Activated T-helper 1 cell treated with Interleukin-2 at 50 U/mL for 16 hours (primary cell): ENCODE results near the gene MAG.

Experiments
- DNase-seq: peaks from one replicate; pipeline ENCODE4 v3.0.0-alpha.2; 2020; ENCODE audit warnings: low read depth

MAG gene

GRCh38 chr19:35318679-35319448 is 26.9 kb downstream of the MAG start:
- DNase-seq, result no peak

DNA sequence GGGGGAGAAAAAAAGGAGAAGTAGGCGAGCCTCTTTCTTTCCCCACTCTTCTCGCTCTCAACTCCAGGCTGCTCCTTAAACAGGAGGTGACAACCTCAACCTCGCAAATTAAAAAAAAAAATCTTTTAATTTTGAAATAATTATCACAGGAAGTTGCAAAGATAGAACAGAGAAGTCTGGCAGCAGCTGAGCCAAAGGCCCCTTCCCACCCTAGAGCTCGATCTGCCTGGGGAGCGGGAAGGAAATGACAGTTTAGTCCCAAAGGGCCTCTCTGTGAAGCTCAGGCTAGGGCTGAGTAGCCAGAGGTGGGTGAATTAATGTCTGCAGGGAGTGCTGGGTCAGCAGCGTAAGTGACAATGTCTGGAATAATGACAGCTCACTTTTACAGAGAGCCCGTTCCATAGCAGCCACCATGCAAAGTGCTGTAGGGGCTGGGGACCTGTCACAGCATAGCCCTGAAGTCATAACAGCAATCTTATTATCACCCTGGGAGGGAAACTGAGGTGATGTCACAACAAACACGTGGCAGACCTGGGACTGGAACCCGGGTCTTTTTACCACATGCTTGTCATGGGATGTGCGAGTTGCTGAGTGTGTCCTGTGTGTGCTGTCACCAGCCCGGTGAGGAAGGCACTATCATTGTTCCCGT is 28.2 kb downstream of the MAG start:
- no peak for DNase-seq

DNA sequence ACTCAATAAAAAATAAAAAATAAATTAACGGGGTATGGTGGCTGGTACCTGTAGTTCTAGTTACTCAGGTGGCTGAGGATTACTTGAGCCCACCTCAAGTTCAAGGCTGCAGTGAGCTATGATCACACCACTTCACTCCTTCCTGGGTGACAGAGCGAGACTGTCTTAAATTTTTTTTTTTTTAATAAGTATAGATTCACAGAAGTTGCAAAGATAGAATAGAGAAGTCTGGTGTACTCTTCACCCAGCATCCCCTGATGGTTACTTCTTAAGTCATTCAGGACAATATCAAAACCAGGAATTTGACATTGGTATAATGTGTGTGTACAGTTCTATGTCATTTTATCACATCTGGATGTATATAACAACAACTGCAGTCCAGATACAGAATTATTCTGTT is 29.3 kb downstream of the MAG start:
- no peak for DNase-seq

- DNase-seq, result no peak
Observed at GRCh38 chr19:35322014-35322413, 30.1 kb downstream of the MAG start.

DNA sequence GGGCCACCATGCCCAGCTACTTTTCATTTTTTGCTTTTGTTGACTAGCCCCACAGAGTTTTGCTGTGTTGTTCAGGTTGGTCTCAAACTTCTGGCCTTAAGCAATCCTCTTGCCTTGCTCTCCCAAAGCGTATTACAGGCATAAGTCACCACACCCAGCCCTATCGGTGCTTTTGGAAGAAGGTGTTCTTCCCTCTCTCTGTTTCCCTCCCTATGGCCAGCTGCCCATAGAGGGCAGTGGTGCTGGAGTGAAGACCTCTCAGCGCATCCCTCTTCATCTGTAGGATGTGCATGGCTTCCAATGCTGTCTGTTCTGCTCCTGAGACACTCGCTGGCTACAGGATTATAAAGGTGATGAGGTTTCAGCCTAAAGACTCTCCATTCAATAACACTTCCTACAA is 35.7 kb downstream of the MAG start:
- DNase-seq, result no peak

DNA sequence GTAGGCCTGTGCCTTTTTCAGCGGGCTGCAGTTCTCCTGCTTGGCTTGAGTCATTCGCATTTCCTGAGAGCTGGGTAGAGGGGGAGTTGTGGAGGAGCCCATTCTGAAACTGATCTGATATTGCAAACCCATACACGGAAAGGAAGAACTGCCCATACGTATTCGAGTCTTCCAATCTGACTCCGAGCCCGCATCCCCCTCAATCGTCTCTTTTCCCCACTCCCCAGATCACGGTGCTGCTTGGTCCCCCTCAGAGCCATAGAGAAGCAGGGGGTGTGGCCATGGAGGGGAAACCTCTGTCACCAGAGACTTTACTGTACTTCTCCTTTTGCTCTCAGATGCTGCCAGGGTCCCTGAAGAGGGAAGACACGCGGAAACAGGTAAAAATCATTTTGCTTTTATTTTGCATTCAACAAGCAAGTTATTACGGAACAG is 36.9 kb downstream of the MAG start, which contains the start of gene CD22:
TSS of gene CD22 (plus strand) at position 337 of the 435 bp plus-strand sequence. CDS start 2,854 bp downstream, outside the sequence.
- DNase-seq, result no peak

GRCh38 chr19:35329323-35329722 is 37.4 kb downstream of the MAG start:
- DNase-seq, result no peak

- no peak for DNase-seq
Observed at GRCh38 chr19:35330475-35330874, 38.5 kb downstream of the MAG start.

- no peak for DNase-seq
Observed at GRCh38 chr19:35331551-35332214, 39.7 kb downstream of the MAG start.

DNA sequence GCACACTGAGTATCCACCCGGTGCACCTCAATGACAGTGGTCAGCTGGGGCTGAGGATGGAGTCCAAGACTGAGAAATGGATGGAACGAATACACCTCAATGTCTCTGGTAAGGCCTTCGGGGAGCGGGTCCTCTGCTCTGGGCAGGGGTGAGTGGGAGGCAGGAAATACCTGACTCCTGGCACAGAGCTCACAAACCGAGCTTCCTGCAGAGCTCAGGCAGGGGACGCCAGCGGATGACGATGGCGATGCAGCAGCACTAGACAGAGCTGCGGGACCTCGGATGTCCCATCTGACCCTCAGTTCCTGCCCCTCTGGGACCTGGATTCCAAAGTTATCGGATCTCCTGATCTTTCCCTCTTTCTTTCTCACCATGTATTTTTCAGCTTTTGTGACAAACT is 40.9 kb downstream of the MAG start:
- DNase-seq, result no peak

DNA sequence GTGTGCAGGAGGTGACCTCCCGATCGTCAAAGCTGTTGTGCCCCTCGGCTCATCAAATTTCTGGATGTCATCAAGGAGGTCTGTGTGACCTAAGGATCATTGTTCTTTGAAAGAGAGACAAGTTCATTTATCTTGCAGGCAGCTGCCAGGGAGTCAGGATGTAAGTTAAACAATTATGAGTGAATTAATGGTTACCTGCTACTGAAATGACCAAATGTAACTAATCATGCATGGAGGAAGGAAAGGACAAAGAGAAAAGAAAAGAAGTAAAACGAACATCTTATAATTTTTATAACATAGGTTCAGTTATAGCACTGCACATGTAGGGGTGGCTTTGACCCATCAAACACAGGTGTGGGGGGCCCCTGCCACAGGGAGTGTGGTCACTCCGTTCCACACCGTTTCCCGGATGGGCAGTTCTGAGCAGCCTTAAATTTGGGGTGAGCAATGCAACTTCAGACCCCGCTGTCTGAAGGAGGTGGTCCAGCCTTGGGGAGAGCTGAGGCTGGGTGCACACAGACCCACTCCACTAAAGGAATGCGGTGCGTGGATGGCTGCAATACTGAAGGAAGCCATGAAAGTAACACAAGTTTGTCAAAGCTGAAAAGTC is 42.3 kb downstream of the MAG start:
- DNase-seq, result no peak

DNA sequence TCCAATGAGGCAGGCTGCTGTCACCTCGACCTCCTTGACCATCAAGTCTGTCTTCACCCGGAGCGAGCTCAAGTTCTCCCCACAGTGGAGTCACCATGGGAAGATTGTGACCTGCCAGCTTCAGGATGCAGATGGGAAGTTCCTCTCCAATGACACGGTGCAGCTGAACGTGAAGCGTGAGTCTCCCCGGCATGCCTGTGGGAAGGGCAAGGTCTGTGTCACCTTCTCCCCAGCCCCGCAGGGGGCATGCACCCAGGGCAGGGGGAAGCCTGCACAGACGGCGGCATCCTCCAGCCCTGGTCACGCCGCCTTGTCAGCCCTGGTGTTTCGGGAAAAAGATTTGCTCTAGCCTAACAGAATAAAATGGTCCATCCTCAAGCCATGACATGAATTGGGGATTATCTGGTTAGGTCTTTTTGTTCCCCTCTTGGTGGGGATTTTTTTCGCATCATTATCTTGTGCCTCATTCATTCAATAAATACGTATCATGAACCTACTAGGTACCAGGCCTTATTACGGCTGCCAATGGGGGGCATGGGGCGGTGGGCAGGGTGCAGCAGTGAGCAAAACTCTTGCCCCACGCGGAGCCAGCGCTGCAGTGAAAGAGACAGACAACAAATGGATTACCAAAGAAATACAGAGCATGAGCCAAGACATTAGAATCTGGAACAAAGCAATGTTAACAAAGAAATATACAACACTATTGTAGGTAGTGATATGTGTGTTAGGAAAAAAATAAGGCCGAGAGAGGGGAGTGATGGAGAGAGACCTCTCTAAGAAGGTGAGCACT is 44.4 kb downstream of the MAG start:
- DNase-seq, result no peak

DNA sequence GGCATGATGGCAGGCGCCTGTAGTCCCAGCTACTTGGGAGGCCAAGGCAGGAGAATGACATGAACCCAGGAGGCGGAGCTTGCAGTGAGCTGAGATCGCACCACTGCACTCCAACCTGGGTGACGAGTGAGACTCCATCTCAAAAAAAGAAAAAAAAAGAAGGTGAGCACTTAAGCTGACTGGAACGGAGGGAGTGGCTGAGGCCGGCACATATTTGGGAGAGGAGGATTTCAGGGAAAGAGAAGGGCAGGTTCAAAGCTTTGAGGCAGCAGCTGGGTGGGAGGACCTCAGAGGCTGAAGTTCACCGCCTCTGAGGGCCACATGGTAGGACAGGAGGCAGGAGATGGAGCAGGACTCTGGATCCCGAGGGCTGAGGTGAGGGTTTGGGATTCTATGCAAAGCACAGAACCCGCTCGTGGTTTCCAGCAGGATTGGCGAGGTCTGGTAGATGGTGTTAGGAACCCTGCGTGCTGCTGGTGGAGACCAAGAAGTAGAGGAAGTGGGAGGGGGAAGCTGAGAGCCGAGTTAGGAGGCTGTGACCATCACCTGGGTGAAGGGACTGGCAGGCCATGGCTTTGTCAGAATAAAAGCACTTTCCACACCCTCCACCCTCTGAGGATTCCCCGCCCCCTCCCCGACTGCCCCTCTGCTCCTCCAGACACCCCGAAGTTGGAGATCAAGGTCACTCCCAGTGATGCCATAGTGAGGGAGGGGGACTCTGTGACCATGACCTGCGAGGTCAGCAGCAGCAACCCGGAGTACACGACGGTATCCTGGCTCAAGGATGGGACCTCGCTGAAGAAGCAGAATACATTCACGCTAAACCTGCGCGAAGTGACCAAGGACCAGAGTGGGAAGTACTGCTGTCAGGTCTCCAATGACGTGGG is 45.4 kb downstream of the MAG start:
- DNase-seq, result no peak

DNA sequence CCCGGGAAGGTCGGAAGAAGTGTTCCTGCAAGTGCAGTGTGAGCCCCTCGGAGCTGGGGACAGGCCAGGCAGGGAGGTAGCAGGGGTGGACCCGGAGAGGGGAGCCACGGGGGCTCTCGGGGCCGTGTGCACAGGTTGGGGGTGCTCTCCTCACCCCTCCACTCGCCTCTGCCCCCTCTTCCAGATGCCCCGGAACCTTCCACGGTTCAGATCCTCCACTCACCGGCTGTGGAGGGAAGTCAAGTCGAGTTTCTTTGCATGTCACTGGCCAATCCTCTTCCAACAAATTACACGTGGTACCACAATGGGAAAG is 46.0 kb downstream of the MAG start:
- no peak for DNase-seq

GRCh38 chr19:35340431-35340830 is 48.5 kb downstream of the MAG start:
- DNase-seq, result no peak

GRCh38 chr19:35341006-35341405 is 49.0 kb downstream of the MAG start:
- DNase-seq, result no peak

DNA sequence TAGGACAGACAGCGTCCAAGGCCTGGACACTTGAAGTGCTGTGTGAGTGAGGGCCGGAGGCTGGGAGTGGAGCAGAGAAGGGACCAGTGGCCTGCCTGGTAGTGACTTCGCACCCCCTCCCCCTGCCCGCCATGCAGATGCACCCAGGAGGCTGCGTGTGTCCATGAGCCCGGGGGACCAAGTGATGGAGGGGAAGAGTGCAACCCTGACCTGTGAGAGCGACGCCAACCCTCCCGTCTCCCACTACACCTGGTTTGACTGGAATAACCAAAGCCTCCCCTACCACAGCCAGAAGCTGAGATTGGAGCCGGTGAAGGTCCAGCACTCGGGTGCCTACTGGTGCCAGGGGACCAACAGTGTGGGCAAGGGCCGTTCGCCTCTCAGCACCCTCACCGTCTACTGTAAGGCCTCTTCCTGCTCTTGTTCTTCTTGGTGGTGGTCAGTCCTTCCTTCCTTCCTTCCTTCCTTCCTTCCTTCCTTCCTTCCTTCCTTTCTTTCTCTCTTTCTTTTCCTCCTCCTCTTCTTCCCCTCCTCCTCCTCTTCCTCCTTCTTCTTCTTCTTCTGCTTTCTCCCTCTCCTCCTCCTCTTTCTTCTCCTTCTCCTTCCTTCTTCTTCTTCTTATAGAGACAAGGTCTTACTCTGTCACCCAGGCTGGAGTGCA is 49.7 kb downstream of the MAG start:
- DNase-seq, result no peak

DNA sequence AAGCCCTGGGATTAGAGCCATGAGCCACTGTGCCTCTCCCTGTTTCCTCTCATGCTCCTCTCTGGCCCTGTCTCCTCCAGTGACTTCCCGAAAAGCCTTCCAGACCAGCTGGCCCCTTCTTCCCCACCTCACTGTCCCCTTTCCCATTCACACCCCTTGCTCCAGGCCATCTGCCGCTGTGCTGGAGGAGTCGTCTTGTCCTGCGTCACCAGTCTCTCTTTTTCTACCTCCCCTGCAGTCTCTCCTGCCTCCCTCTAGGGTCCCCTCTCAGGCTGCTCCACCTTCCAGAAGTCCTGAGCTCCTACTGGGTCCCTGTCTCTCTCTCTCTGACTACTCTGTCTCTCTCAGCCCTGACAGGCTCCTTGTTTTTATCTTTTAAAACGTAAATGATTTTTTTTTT is 50.5 kb downstream of the MAG start:
- no peak for DNase-seq

DNA sequence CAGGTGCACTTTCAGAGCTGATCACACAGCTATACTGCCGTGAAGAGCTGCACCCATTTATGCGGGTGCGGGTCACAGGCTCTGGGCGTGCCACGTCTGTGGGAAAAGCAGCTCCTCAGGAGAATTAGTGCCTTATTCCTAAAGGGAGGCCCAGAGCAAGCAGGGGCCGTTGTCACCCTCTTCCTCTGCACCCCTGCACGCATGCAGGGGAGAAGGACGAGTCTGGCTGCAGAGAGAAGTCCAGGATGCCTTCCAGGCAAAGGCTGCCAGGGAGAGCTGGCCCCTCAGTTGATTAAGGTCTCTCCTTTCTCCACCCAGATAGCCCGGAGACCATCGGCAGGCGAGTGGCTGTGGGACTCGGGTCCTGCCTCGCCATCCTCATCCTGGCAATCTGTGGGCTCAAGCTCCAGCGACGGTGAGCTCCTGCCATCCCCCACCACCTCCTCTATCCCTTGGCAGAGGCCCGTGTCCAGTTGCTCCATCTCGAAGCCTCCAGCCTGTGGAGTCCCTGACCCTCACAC is 52.6 kb downstream of the MAG start:
- no peak for DNase-seq

GRCh38 chr19:35345671-35346111 is 53.7 kb downstream of the MAG start:
- DNase-seq, result no peak
